Osteoblast (primary cell): ENCODE results near the gene KCTD10. TPM values are rescaled to one million over a fixed set of nuclear protein-coding genes. Genes with fewer than 3 reads are reported as not detected.
A peak's percentile ranks its signal among the peaks of the same experiment; 100 is the strongest.

Experiments
- DNase-seq: peaks from one replicate; pipeline ENCODE4 v3.0.0; 2011; ENCODE audit warnings: low spot score, mixed read lengths; ENCODE audit not compliant: insufficient read length; ENCODE audit errors: missing footprints
- H2AFZ ChIP-seq: 2 replicates; pipeline ENCODE4 v1.6.0; 2011; ENCODE audit warnings: mild to moderate bottlenecking, low read length
- H3K27ac ChIP-seq: 2 replicates; pipeline ENCODE4 v1.5.1; 2011; ENCODE audit warnings: mild to moderate bottlenecking, low read depth, low read length, moderate library complexity
- H3K27me3 ChIP-seq: 2 replicates; pipeline ENCODE4 v1.6.0; 2012; ENCODE audit warnings: mild to moderate bottlenecking, control low read depth, inconsistent platforms, low read length, moderate library complexity; ENCODE audit not compliant: insufficient read depth
- H3K36me3 ChIP-seq: 2 replicates; pipeline ENCODE4 v1.5.1; 2011; ENCODE audit warnings: mild to moderate bottlenecking, low read length, control low read depth, moderate library complexity; ENCODE audit not compliant: insufficient read depth
- H3K4me1 ChIP-seq: 2 replicates; pipeline ENCODE4 v1.5.1; 2011; ENCODE audit warnings: mild to moderate bottlenecking, low read length, control low read depth, moderate library complexity; ENCODE audit not compliant: insufficient read depth
- H3K4me2 ChIP-seq: 2 replicates; pipeline ENCODE4 v1.6.0; 2011; ENCODE audit warnings: mild to moderate bottlenecking, low read length; ENCODE audit not compliant: insufficient read depth
- H3K4me3 ChIP-seq: fragments of 200-600 bp; sonication (generic); 3 replicates; pipeline ENCODE4 v1.5.1; 2012; ENCODE audit warnings: mild to moderate bottlenecking, low read length, inconsistent platforms; ENCODE audit not compliant: insufficient read depth
- H3K79me2 ChIP-seq: 2 replicates; pipeline ENCODE4 v1.6.0; 2012; ENCODE audit warnings: mild to moderate bottlenecking, low read length, control low read depth, inconsistent platforms; ENCODE audit not compliant: insufficient read depth
- H3K9me3 ChIP-seq: 2 replicates; pipeline ENCODE4 v1.5.1; 2011; ENCODE audit warnings: low read depth, low read length, control low read depth
- H4K20me1 ChIP-seq: 2 replicates; pipeline ENCODE4 v1.6.0; 2012; ENCODE audit warnings: mild to moderate bottlenecking, low read length, control low read depth; ENCODE audit not compliant: insufficient read depth
- CTCF ChIP-seq: IDR thresholded peaks from 2 replicates; pipeline ENCODE4 v1.5.1; 2011; ENCODE audit warnings: mild to moderate bottlenecking, low read depth, low read length, moderate library complexity; ENCODE audit errors: extremely low read depth
- total RNA-seq: library from RNA; depleted of rRNA; stranded (reverse); fragments of >200 nt; gene quantifications from 2 replicates; pipeline ENCODE4 v1.2.3, GENCODE V29; 2012

Gene KCTD10
- total RNA-seq, 1 donor, result 102 TPM

- peaks cover 14% of the 10 kb centered on the region for H4K20me1 ChIP-seq
- peak; percentile 42 for DNase-seq
- peaks cover 95% of the 10 kb centered on the region for H3K36me3 ChIP-seq
- no peak overlapping the region for H3K4me3 ChIP-seq
- TF ChIP-seq CTCF, result no peak
- no peaks in the 10 kb centered on the region for H3K9me3 ChIP-seq
- H3K4me1 ChIP-seq, result peaks cover 5% of the 10 kb centered on the region
- no peaks in the 10 kb centered on the region for H3K27me3 ChIP-seq
- peaks cover 93% of the 10 kb centered on the region for H3K79me2 ChIP-seq
- no peak overlapping the region for H2AFZ ChIP-seq
- no peak overlapping the region for H3K27ac ChIP-seq
- H3K4me2 ChIP-seq, result no peak overlapping the region
Measured at GRCh38 chr12:109451400-109451799, 25.7 kb downstream of the KCTD10 start.

- H3K4me1 ChIP-seq, result peaks cover 9% of the 10 kb centered on the region
- TF ChIP-seq CTCF, result no peak
- no peak overlapping the region for H3K4me3 ChIP-seq
- DNase-seq, result peak; percentile 42
- H3K27ac ChIP-seq, result no peak overlapping the region
- peaks cover 14% of the 10 kb centered on the region for H4K20me1 ChIP-seq
- H3K27me3 ChIP-seq, result no peaks in the 10 kb centered on the region
- no peaks in the 10 kb centered on the region for H3K9me3 ChIP-seq
- H3K36me3 ChIP-seq, result peaks cover 95% of the 10 kb centered on the region
- H2AFZ ChIP-seq, result no peak overlapping the region
- H3K4me2 ChIP-seq, result no peak overlapping the region
- peaks cover 89% of the 10 kb centered on the region for H3K79me2 ChIP-seq
Measured at GRCh38 chr12:109450980-109451379, 26.1 kb downstream of the KCTD10 start.

- no peak overlapping the region for H2AFZ ChIP-seq
- no peak overlapping the region for H3K27ac ChIP-seq
- peaks cover 79% of the 10 kb centered on the region for H3K79me2 ChIP-seq
- no peak overlapping the region for H3K4me3 ChIP-seq
- peaks cover 88% of the 10 kb centered on the region for H3K36me3 ChIP-seq
- peaks cover 14% of the 10 kb centered on the region for H4K20me1 ChIP-seq
- H3K4me2 ChIP-seq, result no peak overlapping the region
- H3K27me3 ChIP-seq, result no peaks in the 10 kb centered on the region
- H3K9me3 ChIP-seq, result no peaks in the 10 kb centered on the region
- H3K4me1 ChIP-seq, result peaks cover 18% of the 10 kb centered on the region
- no peak for TF ChIP-seq CTCF
- peak; percentile 51 for DNase-seq
Measured at GRCh38 chr12:109449845-109450532, 27.1 kb downstream of the KCTD10 start.

- H4K20me1 ChIP-seq, result peaks cover 14% of the 10 kb centered on the region
- no peak overlapping the region for H3K4me2 ChIP-seq
- H3K79me2 ChIP-seq, result peaks cover 68% of the 10 kb centered on the region
Measured at GRCh38 chr12:109448707-109449390, 28.3 kb downstream of the KCTD10 start.

More at GRCh38 chr12:109448707-109449390, 28.3 kb downstream of the KCTD10 start:
- no peak overlapping the region for H2AFZ ChIP-seq
- H3K4me3 ChIP-seq, result no peak overlapping the region
- no peaks in the 10 kb centered on the region for H3K9me3 ChIP-seq
- peaks cover 87% of the 10 kb centered on the region for H3K36me3 ChIP-seq
- TF ChIP-seq CTCF, result no peak
- H3K27ac ChIP-seq, result peak overlapping the region; percentile 4
- peaks cover 30% of the 10 kb centered on the region for H3K4me1 ChIP-seq
- no peaks in the 10 kb centered on the region for H3K27me3 ChIP-seq
- DNase-seq, result no peak
